SK-N-DZ (cell line): ENCODE results near the gene CTNNA2.
A peak's percentile ranks its signal among the peaks of the same experiment; 100 is the strongest.

Experiments used
- DNase-seq: peaks from one replicate; pipeline ENCODE4 v3.0.0-alpha.2; 2015; ENCODE audit warnings: low spot score

The CTNNA2 gene

GRCh38 chr2:80322311-80322920 is 809.6 kb downstream of the CTNNA2 start:
- no peak for DNase-seq

GRCh38 chr2:80322958-80323357 is 810.1 kb downstream of the CTNNA2 start:
- no peak for DNase-seq

GRCh38 chr2:80323610-80324009 is 810.8 kb downstream of the CTNNA2 start:
- DNase-seq, result no peak

- DNase-seq, result peak; percentile 52
These were observed 811.7 kb downstream of the CTNNA2 start for GRCh38 chr2:80324525-80324924.

GRCh38 chr2:80326214-80326613 is 813.4 kb downstream of the CTNNA2 start:
- peak; percentile 86 for DNase-seq

- no peak for DNase-seq
These were observed 814.0 kb downstream of the CTNNA2 start for GRCh38 chr2:80326861-80327260.

GRCh38 chr2:80328159-80328571 is 815.3 kb downstream of the CTNNA2 start:
- DNase-seq, result no peak

GRCh38 chr2:80329491-80329890 is 816.6 kb downstream of the CTNNA2 start:
- DNase-seq, result no peak

GRCh38 chr2:80330527-80331450 is 817.9 kb downstream of the CTNNA2 start:
- DNase-seq, result peak; percentile 43

GRCh38 chr2:80333886-80334285 is 821.0 kb downstream of the CTNNA2 start:
- peak; percentile 55 for DNase-seq

GRCh38 chr2:80335411-80335810 is 822.6 kb downstream of the CTNNA2 start:
- DNase-seq, result no peak

- no peak for DNase-seq
These were observed 825.9 kb downstream of the CTNNA2 start for GRCh38 chr2:80338794-80339193.

- no peak for DNase-seq
These were observed 827.2 kb downstream of the CTNNA2 start for GRCh38 chr2:80340022-80340421.

- no peak for DNase-seq
These were observed 835.2 kb downstream of the CTNNA2 start for GRCh38 chr2:80348078-80348477.

- DNase-seq, result no peak
These were observed 836.1 kb downstream of the CTNNA2 start for GRCh38 chr2:80348953-80349352.

- DNase-seq, result no peak
These were observed 838.4 kb downstream of the CTNNA2 start for GRCh38 chr2:80351231-80351630.

GRCh38 chr2:80354858-80355257 is 842.0 kb downstream of the CTNNA2 start:
- no peak for DNase-seq

GRCh38 chr2:80361904-80362303 is 849.1 kb downstream of the CTNNA2 start:
- peak; percentile 98 for DNase-seq

GRCh38 chr2:80363330-80363729 is 850.5 kb downstream of the CTNNA2 start:
- no peak for DNase-seq

GRCh38 chr2:80363791-80364349 is 851.0 kb downstream of the CTNNA2 start:
- peak; percentile 54 for DNase-seq

GRCh38 chr2:80364524-80365212 is 851.8 kb downstream of the CTNNA2 start:
- DNase-seq, result no peak

GRCh38 chr2:80365762-80366161 is 852.9 kb downstream of the CTNNA2 start:
- peak; percentile 88 for DNase-seq
